Measurements from ENCODE around the gene RHOH.
"Not testable (repeated sequence)": the region's sequence is repeated elsewhere in the genome, so short reads cannot be mapped to it uniquely, and the experiment has no call there.

RHOH gene

DNA sequence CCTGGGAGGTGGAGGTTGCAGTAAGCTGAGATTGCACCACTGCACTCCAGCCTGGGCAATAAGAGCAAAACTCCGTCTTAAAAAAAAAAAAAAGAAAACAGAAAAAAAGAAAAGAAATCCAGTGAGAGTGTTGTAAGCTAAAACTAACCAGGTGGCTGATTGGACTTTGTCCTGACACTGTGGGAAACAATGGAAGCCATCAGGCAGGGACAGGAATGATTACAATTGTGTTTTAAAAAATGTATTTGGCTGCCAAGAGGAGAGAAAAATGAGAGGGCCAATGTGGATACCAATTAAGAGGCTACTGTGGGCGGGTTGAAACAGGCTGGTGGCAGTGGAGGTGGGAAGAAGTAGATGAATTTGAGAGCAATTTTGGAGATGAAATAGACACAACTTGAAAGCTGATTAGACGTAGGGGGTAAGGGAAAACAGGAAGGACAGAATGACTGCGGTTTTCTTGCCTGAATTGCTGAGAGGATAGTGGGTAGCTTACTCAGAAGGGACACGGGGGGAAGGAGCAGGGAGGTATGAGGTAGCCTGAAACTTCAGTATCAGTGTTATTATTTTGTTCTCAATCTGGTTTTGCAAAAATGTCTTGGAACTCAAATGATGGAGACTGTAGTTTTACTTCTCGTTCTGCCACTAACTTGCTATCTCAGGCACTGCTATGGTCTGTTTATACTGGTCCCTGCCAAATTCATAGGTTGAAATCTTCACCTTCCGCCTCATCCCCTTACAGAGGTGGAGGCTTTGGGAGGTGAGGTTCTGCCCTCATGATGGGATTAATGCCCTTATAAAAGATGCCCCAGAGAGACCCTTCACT lies 92.7 kb downstream of the RHOH start:
- no peak for TF ChIP-seq LEF1 (IDR thresholded peaks at IDR 0.05; ENCODE audit: borderline replicate concordance)
- no peak for TF ChIP-seq FOXM1 (IDR thresholded peaks at IDR 0.05; ENCODE audit: borderline replicate concordance)
- no peak for TF ChIP-seq SP1 (IDR thresholded peaks at IDR 0.05)
- TF ChIP-seq ELF4 (IDR thresholded peaks at IDR 0.05), result no peak
- TF ChIP-seq CTBP1 (IDR thresholded peaks at IDR 0.05; ENCODE audit: borderline replicate concordance), result no peak
- no peak for TF ChIP-seq FOXA1 (IDR thresholded peaks at IDR 0.05)
- ChIA-PET POLR2A (no interaction called here), CTCF (interaction anchor here (0.6 kb wide), 1 partner anchor 633 kb away, joined by 3 read pairs; no protein-coding TSS in a partner anchor)
- DNase-seq (ENCODE audit: extremely low spot score), result no peak

DNA sequence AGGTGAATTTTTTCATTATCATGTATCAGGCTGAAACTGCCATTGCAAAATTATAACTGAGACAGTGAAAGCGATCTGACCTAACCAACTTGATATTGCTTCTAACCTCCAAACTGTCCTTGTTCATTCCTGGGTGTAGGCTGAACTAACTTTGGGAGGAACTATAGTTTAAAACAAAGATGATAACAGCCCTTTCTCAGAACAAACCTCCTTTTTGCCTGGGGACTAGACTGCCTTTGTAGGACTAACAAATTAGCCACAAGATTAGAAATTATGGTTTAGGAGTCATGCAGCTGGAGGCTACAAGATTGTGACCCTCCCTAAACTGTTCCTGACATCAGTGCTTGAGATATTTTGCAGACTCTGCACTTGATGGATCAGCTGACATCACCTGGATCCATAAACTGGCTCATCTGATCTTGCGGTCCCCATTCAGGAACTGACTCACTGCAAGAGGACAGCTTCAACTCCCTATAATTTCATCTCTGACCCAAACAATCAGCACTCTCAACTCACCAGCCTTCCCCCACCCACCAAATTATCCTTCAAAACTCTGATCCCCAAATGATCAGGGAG lies 93.9 kb downstream of the RHOH start:
- ChIA-PET CTCF (interaction anchor here (0.6 to 2.0 kb wide), 2 partner anchors 26 to 292 kb away, joined by 4 to 5 read pairs; no protein-coding TSS in a partner anchor), POLR2A (interaction anchor here (0.7 kb wide), 1 partner anchor 296 kb away, joined by 3 read pairs; no protein-coding TSS in a partner anchor)
- DNase-seq (ENCODE audit: extremely low spot score), result not testable (repeated sequence)

DNA sequence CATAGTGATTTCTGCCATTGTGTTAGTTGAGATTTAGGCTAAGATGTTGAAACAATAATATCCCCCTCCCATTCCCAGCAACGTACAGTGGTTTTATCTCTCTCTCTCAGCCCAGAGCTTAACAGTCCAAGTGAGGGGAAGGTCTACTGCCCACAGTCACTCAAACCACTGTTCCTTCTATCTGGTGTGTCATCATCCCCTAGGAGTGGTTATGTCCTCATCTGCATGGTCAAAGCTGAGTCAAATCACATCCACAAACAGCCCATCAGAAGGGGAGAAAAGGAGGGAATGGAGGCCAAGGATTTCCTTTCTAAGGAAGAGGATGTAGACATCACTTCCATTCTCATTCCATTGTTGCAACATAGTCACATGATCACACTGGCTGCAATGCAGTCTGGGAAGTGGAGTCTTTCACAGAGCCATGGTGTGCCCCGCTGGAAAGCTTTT lies 95.5 kb downstream of the RHOH start:
- ChIA-PET CTCF (no interaction called here), POLR2A (no interaction called here)
- DNase-seq (ENCODE audit: extremely low spot score), result no peak
- TF ChIP-seq BHLHE40 (IDR thresholded peaks at IDR 0.05; ENCODE audit: borderline replicate concordance), result no peak

DNA sequence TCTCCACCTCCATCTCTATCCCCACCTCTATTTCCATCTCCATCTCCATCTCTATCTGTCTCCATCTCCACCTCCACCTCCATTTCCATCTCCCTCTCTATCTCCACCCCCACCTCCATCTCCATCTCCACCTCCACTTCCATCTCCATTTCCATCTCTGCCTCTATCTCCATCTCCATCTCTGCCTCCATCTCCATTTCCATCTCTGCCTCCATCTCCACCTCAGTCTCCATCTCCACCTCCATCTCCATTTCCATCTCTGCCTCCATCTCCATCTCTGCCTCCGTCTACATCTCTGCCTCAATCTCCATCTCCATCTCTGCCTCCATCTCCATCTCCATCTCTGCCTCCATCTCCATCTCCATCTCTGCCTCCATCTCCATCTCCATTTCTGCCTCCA lies 97.5 kb downstream of the RHOH start:
- CTCF ChIA-PET, result no interaction called here
- POLR2A ChIA-PET, result no interaction called here
- no peak for DNase-seq (ENCODE audit: extremely low spot score)
- TF ChIP-seq LEF1 (IDR thresholded peaks at IDR 0.05; ENCODE audit: borderline replicate concordance), result no peak
- no peak for TF ChIP-seq ZNF384 (IDR thresholded peaks at IDR 0.05)
- TF ChIP-seq CTBP1 (IDR thresholded peaks at IDR 0.05; ENCODE audit: borderline replicate concordance), result no peak
- no peak for TF ChIP-seq FOXK2 (IDR thresholded peaks at IDR 0.05)

DNA sequence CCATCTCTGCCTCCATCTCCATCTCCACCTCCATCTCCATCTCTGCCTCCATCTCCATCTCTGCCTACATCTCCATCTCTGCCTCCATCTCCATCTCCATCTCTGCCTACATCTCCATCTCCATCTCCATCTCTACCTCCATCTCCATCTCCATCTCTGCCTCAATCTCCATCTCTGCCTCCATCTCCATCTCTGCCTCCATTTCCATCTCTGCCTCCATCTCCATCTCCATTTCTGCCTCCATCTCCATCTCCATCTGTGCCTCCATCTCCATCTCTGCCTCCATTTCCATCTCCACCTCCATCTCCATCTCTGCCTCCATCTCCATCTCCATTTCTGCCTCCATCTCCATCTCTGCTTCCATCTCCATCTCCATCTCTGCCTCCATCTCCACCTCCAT lies 98.2 kb downstream of the RHOH start:
- CTCF ChIA-PET; DNase-seq (ENCODE audit: extremely low spot score); POLR2A ChIA-PET: not testable (repeated sequence)

DNA sequence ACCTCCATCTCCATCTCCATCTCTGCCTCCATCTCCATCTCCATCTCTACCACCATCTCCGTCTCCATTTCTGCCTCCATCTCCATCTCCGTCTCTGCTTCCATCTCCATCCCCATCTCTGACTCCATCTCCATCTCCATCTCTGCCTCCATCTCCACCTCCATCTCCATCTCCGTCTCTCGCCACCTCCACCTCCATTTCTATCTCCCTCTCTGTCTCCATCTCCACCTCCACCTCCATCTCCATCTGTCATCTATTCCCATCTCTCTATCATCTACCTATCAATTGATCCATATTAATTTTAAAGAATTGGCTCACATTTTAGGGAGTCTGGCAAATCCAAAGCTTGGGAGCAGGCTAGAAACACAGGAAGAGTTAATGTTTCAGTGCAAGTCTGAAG lies 98.7 kb downstream of the RHOH start:
- no peak for DNase-seq (ENCODE audit: extremely low spot score)
- ChIA-PET CTCF (no interaction called here), POLR2A (no interaction called here)
- TF ChIP-seq TARDBP (IDR thresholded peaks at IDR 0.05), result no peak
- no peak for TF ChIP-seq BHLHE40 (IDR thresholded peaks at IDR 0.05; ENCODE audit: borderline replicate concordance)
- no peak for TF ChIP-seq SUZ12 (IDR thresholded peaks at IDR 0.05)
- no peak for TF ChIP-seq FOXA1 (IDR thresholded peaks at IDR 0.05)
- TF ChIP-seq, protein P1, sequence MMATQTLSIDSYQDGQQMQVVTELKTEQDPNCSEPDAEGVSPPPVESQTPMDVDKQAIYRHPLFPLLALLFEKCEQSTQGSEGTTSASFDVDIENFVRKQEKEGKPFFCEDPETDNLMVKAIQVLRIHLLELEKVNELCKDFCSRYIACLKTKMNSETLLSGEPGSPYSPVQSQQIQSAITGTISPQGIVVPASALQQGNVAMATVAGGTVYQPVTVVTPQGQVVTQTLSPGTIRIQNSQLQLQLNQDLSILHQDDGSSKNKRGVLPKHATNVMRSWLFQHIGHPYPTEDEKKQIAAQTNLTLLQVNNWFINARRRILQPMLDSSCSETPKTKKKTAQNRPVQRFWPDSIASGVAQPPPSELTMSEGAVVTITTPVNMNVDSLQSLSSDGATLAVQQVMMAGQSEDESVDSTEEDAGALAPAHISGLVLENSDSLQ (IDR thresholded peaks at IDR 0.05), result no peak
- no peak for TF ChIP-seq CTBP1 (IDR thresholded peaks at IDR 0.05; ENCODE audit: borderline replicate concordance)
- TF ChIP-seq NFRKB (IDR thresholded peaks at IDR 0.05), result no peak
- no peak for TF ChIP-seq LEF1 (IDR thresholded peaks at IDR 0.05; ENCODE audit: borderline replicate concordance)
- TF ChIP-seq FOXM1 (IDR thresholded peaks at IDR 0.05; ENCODE audit: borderline replicate concordance), result no peak
- TF ChIP-seq SP1 (IDR thresholded peaks at IDR 0.05), result no peak
- TF ChIP-seq FOXK2 (IDR thresholded peaks at IDR 0.05), result no peak
- no peak for TF ChIP-seq ZNF384 (IDR thresholded peaks at IDR 0.05)
- TF ChIP-seq HDGF (IDR thresholded peaks at IDR 0.05; ENCODE audit: borderline replicate concordance), result no peak
- no peak for TF ChIP-seq ELF4 (IDR thresholded peaks at IDR 0.05)

All from HEK293T (cell line).